Stimulated activated CD8-positive, alpha-beta memory T cell treated with anti-CD3 and anti-CD28 coated beads, Interleukin-15, amount 100 ng/mL, for 48 hours (primary cell): ENCODE results near the gene STAMBP.
A peak's percentile ranks its signal among the peaks of the same experiment; 100 is the strongest.
"Not testable (repeated sequence)": the region's sequence is repeated elsewhere in the genome, so short reads cannot be mapped to it uniquely, and the experiment has no call there.

ENCODE experiments used
- DNase-seq, 2 donors: peaks; one replicate each; pipeline ENCODE4 v3.0.0-alpha.2; 2020; ENCODE audit warnings: low read depth in 2 of 2

The STAMBP gene

DNA sequence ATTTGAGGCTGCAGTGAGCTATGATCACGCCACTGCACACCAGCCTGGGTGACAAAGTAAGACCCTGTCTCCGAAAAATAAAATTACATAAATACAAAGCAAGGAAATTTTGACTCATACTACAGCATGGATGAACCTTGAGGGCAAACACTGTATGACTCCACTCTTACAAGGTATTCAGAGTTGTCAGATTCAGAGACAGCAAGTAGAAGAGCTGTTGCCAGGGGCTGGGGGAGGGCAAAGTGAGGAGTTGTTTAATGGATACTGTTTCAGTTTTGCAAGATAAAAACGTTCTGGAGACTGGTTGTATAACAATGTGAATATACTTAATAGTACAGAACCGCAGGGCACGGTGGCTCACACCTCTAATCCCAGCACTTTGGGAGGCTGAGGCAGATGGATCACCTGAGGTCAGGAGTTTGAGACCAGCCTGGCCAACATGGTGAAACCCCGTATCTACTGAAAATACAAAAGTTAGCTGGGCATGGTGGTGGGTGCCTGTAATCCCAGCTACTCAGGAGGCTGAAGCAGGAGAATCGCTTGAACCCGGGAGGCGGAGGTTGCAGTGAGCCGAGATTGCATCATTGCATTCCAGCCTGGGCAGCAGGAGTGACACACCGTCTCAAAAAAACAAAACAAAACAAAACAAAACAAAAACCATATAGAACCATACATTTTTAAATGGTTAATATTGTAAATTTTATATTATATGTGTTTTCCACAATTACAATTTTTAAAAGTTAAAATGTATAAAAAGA, 59.0 kb downstream of the STAMBP start:
- not testable (repeated sequence) for DNase-seq

DNA sequence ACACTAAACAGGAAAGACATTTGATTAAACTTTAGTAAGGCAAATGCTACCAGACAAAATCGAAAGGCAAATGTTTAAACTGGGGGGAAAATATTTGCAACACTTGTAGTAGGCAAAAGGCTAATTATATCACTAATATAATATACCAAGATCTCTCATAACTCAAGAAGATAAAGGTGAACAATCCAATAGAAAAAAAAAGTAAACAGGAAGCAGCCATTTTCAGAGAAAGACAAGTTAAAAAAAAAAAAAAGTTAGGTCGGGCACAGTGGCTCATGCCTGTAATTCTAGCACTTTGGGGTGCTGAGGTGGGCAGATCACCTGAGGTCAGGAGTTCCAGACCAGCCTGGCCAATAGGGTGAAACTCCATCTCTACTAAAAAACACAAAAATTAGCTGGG, 59.6 kb downstream of the STAMBP start:
- DNase-seq: no peak

DNA sequence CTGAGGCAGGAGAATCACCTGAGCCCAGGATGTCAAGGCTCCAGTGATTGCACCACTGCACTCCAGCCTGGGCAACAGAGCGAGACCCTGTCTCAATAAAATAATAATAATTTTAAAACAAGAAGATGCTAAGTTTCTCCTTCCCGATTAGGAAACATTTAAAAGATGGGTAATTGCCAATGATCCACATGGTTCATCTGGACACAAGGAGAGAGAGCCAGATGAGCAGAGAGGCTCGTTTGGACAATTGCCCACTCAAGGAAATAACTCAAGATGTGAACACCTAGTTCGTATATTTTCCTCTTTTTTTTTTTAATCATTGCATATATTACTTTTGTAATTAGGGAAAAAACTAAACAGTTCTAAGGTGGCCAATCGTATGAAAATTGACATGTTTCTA, 60.4 kb downstream of the STAMBP start:
- DNase-seq: no peak

DNA sequence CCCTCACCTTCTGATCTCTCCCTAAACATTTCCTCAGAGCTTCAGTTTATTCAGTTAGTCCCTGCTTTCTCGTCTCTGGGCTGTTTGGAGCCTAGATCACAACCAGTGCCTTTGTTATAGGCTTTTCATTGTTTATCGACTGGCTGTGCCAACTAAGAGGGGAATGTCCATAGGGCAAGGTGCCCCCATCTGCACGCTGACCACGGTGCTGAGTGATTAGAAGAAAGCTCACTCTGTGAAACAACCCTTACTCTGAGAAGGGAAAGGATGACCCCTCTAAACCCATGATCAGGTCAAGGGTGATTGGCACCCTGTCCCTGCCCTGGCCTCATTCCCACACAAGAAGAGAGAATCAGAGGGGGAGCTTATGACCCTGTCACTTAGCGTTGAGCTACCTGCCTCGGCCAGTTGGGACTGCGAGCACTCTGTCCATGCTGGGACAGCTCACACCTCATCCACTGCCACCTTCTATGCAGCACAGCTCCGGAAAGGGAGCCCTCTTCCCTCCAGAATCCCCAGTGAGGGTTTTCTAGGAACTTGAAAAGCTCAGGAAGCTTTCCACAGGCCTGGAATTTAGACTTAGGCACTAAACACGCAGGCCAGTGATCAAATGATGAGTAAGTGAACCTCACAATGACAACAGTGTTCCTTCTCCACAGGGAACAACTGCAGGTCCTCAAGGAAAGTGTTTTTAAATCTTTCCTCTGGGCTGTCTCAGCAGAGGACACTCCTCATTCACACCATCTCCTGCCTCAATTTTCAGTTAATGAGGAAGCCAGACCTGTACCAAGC, 61.7 kb downstream of the STAMBP start:
- no peak for DNase-seq

DNA sequence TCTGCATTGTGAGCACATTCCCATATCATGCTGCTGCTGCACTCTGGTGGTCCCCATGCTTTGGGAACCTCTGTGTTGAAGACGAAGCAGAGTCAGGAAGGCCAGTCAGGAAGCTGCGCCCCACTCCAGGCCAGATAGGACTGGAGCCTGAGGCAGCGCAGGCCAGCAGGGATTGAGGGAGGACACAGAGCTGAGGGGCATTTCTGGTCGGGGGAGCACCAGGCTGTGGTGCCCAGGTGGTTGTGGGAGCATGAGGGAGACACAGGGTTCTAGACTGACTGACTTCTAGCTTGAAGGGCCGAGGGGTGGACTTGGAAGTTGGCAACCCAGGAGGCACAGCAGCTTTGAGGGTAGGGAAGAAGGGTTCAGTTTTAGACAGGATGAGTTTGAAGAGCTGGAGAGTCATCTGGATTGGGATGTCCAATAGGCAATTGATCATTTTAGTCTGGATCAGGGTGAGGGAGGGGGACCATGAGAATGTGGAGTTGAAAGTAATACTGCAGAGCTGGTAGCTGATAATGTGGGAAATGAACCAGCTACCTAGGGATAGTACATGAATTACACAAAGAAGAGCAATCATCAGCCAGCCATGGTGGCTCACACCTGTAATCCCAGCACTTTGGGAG, 62.6 kb downstream of the STAMBP start:
- DNase-seq: no peak

DNA sequence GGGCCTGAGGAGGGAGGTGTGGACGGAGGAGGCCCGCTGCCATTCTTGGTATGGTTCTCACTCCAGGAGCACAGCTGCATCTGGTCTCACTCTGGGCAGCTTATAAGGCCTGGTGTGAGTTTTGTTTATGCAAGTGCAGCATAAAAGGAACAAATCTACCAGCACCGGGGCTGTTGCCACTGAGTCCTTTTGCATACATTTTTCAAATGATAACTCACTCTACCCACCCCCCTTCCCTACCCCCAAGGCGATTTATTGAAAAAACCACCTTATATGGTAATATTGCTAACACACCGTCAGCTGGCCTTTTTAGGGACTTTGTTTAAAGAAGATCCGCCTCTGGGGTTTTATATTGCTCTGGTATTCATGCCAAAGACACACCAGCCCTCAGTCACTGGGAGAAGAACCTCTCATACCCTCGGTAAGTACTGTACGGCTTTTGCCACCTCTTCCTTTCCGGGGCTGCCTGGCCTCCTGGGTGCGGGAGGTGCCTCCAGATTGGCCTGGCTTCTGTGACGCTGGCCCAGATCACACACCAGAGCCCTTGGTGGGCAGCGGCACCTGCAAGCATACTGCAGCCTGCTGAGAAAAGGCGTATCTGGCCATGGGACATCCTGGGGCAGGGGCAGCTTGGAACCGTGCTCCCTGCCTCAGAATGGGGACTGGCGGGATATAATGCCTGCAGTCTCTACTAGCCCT, 64.0 kb downstream of the STAMBP start, which contains the start of gene ACTG2:
Gene ACTG2 (plus strand): TSS at position 378 of the 699 bp plus-strand sequence. CDS start 8,304 bp downstream, outside the sequence.
- no peak for DNase-seq

DNA sequence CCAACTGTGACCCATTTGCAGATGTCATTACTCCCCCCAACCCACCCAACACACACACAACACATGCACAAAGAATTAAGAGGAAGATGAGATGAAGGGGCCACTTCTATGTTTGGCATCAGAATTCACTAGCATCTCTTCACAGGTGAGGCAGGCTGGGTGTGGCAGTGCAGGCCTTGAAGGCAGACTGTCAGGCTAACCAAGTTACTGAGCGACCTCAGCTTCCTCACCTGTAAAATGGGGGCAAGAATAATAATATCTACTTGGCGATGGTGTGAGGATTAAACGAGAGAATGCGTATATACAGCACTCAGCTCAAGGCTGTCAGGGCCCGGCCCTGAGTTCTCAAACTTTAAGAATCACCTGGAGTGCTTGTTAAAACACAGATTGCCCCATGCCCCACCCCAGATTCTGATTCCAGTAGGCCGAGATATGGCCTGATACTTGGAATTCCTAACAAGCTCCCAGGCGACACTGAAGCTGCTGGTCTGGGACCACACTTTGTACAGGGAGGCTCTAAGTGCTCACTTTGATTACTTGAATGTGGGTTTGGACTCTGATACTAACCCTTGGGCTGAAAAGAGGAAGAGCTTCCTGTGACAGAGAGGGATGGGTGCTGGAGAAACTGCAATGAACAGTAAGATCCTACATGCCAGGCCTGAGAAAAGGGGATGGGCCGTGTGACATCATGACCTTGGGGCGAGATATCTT, 65.2 kb downstream of the STAMBP start:
- DNase-seq: no peak

DNA sequence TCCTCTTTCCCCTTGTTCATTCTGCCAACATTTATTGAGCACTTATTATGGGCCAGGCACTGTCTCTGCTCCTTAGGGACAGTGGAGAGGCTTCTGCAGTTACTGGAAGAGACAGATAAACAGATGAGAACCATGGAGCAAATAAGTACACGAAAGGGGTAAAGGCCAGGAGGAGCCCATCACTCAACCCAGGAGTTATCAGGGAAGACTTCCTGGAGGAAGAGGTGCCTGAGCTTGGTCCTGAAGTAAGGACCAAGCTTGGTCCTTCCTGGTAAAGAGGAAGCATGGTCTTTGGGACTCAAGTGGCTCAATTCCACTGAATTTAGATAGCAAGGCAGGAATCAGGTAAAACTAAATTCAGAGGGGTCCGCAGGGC, 65.7 kb downstream of the STAMBP start:
- DNase-seq: no peak

DNA sequence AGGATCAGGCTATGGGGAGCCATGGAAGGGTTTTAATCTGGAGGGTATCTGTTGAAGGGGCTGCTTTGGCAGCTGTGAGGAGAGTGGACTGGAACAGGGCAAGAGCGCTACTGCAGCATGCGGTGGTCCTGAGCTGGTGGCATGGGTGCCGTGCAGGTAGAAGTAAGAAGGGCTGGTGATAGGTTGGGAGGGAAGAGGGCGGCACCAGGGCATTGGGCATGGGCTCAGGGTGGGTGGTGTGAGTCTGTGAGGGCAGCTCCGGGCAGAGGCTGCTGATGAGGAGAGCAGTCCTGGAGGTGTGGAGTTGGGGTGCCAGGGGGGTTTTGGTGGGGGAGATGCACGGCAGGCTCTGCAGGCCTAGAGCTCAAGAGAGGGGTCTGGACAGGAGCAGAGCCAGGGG, 66.1 kb downstream of the STAMBP start:
- DNase-seq: no peak

DNA sequence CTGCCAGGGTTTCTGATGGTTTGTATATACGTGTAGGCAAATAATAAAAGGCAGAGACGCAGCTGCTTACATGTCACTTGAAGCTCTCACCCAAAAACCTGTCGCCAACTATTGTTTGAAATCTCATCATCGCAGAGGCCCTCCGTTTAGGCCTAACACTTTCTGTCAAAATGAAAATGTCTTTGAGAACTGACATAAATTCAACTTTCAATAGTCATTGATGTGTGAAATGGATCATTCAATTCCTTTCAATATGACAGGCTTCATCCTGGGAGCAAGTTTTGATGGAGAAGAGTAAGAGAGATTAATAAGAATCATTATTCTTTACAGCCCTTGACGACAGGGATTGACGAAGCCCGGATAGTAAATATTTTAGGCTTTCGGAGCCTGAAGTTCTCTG, 66.7 kb downstream of the STAMBP start:
- no peak for DNase-seq

DNA sequence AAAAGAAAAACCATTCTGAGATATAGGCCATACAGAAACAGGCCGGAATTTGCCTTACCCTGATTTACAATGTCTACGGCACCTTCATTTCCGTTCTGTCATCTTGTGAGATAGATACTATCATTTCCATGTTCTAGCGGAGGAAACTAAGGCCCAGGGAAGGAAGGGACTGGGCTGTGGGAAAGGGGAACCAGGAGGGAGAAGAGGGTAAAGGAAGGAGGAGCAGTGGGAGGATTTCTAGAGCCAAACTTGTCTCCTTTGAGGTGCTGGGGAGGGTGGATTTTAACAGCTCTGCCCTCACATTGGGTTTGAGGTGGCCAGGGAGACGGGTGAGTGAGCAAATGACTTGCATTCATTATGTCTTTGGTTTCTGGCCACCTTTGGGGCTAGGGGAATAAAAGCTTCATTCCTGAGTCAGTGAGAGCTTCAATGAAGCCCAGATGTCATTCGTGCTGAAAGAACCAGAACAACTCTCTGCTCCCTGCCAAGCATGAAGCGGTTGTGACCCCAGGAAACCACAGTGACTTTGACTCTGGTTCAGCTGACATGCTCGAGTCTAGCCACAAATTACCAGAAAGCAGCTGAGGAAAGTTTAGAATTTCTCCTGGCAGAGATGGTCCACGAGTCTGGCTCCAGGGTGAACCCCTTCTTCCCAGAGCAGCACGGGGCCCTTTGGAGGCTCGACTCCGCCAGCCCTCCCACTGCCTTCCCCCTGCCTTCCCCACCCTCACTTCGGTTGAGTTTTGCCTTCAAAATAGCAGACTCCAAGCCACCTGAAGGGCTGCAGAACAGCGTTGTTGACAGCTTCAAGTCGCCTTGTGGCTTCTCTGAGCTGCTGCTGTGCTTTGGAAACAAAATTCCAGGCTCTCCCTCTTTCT, 67.8 kb downstream of the STAMBP start:
- peak; percentile 36 to 53 for DNase-seq

DNA sequence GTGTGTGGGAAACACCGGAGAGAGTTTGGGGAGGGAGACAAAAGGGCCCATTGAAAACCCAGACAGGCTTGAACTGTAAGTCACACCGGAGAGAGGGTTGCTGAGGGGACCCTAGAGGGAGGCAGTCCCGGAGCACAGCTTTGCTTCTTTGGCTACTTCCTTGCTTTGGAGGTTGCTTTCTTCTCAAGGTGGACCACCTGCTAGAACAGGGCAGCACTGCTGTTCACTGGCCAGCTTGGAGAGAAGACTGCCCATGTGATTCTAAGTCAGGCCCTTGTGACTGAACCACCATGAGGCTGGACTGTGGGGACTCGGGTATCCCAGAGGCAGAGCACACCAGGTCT, 68.5 kb downstream of the STAMBP start:
- no peak for DNase-seq

DNA sequence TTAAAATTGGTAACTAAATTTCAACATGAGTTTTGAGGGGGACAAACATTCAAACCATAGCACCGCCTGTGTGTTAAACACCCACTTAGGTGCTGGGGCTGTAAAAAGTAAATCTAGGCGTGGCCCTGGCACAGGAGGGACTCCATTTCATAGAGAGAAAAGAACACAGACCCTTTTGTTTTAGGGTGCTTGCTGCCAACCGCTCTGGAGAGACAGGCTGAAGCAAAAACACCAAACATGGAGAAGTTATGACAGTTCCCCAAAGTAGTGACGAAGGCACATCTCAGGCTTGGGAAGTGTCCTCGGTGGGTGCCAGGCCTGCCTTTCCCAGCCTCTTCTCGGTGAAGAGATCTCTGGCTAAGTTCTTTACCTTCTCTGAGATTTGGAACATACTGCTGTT, 69.2 kb downstream of the STAMBP start:
- no peak for DNase-seq

DNA sequence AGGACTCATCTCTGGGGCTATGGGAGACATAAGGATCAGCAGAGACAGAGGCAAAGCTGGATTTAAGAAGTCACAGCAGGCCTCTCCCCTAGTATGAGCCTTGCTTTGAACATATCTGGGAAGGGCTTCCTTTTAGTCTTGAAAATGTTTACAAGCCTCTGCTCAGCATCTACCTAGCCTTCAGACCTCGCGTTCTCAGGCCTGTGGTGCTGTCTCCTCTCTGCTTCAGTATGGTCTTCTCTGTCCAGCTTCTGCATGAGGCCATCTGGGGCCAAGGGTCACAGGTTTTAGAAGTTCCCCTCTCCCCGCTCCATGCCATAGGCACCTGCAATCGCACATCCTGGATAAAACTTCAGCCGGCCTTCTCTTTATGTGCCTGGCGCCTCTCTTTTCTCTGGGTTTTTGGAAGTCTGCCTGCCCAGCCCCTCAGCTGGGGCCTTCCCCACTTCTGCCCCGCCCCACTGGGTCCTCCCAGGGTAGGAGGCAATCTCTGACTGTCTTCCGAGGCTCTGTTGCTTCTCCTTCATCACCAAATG, 71.1 kb downstream of the STAMBP start:
- DNase-seq: no peak

DNA sequence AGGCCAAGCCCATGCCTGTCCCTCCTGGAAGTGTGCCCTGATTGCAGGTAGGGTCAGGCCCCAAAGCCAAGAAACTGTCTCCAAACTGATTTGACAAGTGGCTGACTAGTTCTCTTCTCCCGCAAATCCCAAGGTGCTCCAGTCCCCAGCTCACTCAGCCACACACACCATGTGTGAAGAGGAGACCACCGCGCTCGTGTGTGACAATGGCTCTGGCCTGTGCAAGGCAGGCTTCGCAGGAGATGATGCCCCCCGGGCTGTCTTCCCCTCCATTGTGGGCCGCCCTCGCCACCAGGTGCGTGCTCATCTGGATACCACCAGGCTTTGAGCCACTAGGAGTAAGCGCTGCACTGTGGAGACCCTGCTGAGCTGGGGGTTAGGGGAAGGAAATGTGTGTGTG, 72.4 kb downstream of the STAMBP start:
- DNase-seq: no peak

DNA sequence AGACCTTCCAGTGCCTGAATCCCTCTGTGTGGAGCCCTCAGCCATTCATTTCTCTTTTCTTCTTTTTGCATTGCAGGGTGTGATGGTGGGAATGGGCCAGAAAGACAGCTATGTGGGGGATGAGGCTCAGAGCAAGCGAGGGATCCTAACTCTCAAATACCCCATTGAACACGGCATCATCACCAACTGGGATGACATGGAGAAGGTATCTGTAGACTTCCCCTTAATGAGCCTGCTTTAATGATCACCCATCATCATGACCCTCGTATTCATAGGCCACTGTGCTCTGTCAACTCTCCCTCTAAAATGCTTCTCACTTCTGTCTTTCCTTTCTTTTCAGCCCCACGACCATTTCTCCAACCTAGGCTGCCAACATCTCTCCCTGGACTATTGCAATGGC, 73.5 kb downstream of the STAMBP start:
- no peak for DNase-seq

DNA sequence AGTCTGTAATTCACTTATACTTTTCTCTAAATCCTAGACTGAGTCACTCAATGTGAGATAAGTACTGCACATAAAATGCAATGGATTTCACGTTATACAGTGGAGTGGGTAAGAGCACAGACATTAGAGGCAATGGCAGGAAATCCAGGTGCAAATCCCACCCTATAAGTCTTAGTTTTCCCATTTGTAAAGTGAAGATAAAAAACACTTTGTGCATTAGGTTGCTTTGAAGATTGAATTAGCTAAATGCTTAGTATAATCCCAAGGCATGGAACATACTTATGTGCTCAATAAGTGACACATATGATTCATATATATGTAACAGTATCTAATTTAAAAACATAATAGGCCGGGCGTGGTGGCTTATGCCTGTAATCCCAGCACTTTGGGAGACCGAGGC, 74.6 kb downstream of the STAMBP start:
- DNase-seq: no peak

DNA sequence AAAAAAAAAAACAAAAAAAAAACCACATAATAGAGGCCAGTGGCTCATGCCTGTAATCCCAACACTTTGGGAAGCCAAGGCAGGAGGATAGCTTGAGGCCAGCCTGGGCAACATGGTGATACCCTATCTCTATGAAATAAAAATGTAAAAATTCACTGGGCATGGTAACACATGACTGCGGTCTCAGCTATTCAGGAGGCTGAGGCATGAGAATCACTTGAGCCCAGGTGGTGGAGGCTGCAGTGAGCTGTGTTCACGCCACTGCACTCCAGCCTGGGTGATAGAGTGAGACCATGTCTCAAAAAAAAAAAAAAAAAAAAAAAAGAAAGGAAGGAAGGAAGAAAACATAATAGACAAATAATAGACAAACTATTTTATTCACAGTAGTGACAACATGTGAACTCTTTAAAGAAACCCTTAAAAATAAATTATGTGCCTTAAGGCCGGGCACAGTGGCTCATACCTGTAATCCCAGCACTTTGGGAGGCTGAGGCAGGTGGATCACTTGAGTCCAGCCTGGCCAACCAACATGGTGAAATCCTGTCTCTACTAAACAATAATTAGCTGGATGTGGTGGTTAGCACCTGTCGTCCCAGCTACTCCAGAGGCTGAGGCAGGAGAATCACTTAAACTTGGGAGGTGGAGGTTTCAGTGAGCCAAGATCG, 75.3 kb downstream of the STAMBP start:
- not testable (repeated sequence) for DNase-seq

DNA sequence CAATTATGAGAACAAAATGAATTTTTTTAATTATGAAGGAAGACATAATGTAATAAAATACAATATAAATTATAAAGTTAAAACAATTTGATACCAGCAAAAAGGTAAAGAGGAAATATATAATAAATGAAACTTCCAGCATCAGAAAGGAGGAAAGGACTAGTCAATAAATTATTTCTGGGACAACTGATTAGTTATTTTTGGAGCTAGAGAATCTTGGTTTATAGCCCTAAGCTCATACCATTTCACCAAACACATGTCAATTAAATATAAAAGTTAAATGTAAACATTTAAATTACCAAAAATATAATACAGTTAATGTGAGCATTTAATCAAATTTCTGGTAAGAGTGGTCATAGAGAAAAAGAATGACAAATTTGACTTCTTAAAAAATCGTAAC, 76.2 kb downstream of the STAMBP start:
- DNase-seq: no peak
